Measurements from ENCODE around the gene SAAL1. TPM values are rescaled to one million over a fixed set of nuclear protein-coding genes. Genes with fewer than 3 reads are reported as not detected.

SAAL1 gene
- total RNA-seq, 1 donor from 2014 or later: 9.4 TPM

DNA sequence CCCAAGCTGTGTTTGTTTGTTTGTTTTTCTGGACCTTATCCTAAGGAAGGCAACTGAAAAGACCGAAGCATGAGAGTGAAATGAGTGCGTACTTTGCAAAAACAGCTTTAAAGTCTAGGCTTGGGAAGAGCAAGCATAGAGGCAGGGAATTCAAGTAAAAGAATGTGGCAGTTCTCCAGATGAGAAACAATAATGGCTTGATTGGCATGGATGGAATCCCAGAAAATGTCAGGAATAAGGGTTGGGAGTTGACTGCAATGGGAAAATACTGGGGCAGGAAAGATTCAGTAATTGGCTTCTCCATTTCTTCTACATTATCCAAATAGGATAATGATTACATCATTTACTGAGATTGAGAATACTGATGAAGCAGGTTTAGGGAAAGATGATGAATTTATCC is 17.5 kb downstream of the SAAL1 start:
- DNase-seq (ENCODE audit: low spot score): no peak

DNA sequence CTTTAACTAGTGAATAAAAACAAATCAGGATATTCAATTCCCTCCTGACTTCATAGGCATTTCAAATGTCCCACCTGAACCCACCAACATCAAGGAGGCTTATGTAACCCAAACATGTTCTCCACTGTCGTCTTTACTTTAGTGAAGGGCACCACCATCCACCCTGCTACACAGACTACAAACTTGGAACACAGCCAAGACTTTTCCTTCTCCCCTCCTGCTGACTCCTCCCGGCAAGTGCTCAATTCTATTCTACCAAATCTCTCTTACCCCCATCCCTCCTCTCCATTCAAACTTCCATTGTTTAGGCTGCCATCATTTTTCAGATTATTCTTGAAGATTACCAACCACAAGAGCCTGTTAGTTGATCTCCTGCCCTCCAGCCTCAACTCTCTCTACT is 24.3 kb downstream of the SAAL1 start:
- no peak for DNase-seq (ENCODE audit: low spot score)

DNA sequence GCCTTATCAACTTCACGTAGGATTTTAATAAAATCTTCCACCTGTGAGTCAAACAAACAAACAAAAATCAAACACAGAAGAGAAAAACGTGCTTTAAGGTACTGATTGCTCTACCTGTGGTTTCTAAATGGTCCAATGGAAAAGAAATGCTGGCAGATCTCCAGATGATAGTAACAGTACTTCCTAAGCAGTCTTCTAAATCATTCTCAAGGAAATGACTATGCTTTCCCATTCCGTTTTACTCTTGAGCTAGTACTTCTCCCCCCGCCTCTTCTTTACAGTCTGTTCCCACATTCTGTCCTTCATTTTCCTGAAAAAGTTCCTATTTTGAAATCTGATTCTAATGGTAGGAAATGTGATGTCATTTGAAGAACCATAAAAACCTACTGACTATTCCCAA is 25.4 kb downstream of the SAAL1 start:
- DNase-seq (ENCODE audit: low spot score): no peak

- no peak for DNase-seq (ENCODE audit: low spot score)
These were observed 27.0 kb downstream of the SAAL1 start for GRCh38 chr11:18078909-18079308.

GRCh38 chr11:18075444-18075843 is 30.4 kb downstream of the SAAL1 start:
- no peak for DNase-seq (ENCODE audit: low spot score)

- no peak for DNase-seq (ENCODE audit: low spot score)
These were observed 34.7 kb downstream of the SAAL1 start for GRCh38 chr11:18071098-18071705.

DNA sequence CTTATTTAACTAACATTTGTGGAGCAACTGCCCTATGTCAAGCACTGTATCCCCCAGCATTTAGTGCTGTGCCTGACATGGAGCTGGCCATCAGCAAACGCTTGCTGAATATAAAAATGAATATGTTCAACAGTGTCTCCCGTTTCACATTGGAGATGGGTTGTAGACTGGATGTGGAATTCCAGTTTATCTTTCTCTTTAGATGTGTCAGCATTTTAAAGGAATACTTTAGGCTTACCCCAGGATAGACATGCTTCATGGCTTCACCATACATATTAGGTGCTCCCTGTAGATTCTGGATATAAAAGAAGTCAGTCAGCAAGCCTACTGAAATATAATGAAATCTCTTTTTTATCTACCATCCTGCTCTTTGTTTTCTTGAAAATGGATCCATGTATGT is 38.5 kb downstream of the SAAL1 start:
- no peak for DNase-seq (ENCODE audit: low spot score)

DNA sequence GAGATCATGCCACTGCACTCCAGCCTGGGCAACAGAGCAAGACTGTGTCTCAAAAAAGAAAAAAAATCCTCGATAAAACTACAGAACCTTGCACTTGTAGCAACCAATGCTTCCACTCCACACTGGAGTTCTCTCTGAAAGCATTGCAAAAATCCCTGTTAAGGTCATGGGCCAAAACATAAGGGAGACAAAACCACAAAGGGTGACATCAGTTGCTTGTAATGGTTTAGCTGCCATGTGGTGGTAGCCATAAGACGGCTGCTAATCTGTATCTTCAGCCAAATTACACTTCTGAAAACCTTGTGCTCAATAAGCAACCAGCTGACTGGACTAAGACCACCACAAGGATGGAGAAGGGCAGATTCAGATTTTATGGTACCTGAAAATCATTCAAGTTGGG is 39.3 kb downstream of the SAAL1 start:
- no peak for DNase-seq (ENCODE audit: low spot score)

GRCh38 chr11:18065572-18065971 is 40.3 kb downstream of the SAAL1 start:
- no peak for DNase-seq (ENCODE audit: low spot score)

GRCh38 chr11:18064450-18065054 is 41.3 kb downstream of the SAAL1 start:
- no peak for DNase-seq (ENCODE audit: low spot score)

DNA sequence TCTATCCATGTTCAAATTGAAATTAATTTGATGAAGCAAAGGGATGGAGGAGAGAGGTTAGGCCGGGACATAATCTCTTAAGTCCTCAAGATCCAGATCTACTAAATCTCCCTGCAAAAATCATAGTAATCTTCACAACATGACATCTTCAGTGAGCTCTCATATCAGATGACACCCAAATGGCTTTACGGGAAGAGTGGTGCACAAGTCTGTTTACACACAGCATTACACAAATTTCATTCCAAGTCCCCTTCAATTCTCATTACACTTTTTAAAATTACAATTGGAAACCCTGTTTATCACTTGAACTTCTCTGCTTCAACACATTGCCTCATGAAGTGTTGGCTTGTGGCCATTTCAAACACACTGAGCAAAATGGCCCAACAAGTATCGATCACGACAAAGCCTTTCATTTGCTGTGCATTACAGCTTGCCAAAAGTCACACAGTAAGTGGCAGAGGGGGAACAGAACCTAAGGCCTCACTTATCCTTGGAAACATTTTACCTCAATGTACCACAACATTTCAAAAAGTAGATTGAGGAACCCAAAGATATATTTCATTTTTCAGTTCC is 41.9 kb downstream of the SAAL1 start:
- DNase-seq (ENCODE audit: low spot score): no peak

- DNase-seq (ENCODE audit: low spot score): no peak
These were observed 42.8 kb downstream of the SAAL1 start for GRCh38 chr11:18063125-18063524.

DNA sequence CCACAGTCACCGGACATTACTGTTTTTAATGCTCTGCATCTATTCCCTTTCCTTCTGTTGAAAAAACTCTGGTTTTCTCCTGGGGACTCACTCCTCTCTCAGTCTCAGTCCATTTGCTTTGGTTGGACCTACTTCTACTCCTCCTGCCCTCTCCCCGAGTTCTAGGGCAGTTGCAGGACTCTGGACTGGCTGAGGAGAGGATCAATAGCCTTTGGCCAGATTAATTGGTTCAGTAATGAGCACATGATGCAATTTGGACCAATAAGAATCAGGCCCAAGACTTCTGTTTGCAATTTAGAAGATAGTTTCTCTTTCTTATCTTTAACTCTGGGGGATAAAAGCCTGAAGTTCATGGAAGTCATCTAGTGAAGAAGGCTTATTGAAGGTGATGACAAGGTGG is 44.5 kb downstream of the SAAL1 start:
- DNase-seq (ENCODE audit: low spot score): no peak

DNA sequence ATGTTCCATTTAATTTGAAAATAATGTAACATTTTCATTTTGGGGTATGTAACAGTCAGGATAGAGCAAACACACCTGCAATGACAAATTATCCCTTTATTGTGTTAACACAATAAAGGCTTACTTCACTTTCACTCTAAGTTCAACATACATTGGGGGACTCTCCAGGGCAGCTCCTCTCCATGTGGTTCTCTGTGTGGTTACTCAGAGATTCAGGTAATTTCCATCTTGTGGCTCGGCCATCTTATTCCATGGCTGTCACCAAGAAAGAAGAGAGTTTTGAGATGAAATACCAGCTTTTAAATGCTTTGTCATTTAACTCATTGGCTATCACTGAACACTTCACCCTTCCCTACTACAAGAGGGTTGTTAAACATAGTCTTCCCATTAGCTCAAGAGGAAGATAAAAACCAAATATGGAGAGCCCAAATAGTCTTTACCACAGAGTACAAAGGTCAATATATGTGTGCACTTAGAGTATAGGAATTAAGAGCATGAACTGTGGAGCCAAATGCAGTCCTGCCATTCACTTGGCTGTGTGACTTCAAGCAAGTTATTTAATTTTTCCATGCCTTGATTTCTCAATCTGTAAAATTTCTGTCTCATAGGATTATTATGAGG is 49.2 kb downstream of the SAAL1 start:
- DNase-seq (ENCODE audit: low spot score): no peak

DNA sequence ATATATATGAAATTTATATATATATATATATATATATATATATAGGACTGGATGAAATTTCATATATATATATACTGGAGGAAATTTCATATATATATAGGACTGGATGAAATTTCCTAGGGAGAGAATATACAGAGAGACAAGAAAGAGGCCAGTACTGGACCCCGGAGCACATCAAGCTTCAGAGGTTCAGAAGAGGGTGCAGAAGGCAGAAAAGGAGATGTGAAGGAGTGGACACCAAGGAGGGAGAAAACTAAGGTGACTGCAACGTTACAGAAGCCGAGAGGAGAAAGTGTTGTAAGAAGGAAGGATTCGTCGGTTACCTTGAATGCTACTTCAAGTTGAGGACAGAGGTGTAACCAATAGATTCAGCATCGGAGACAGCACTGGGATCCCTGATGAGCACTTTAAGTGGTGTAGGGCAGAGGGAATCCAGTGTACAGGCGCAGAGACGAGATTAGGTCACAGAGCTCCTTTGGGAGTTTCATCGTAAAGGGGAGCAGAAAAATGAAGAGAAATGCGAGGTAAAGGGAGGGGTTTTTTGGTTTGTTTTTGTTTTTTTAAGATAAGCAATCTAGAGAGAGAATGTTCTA is 51.3 kb downstream of the SAAL1 start:
- no peak for DNase-seq (ENCODE audit: low spot score)

DNA sequence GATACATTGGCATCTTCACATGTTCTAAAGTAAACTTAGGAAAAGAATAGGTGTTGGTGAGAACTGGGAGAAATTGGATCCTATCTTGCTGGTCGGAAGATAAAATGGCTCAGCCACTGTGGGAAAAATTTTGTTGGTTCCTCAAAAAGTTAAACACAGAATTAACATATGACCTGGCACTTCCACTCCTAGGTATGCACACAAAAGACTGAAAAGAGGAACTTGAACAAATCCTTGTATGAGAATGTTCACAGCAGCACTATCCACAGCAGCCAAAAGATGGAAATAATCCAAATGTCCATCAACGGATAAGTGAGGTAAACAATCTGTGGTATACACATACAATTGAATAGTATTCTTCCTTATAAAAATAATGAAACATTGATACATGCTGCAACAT is 55.0 kb downstream of the SAAL1 start:
- DNase-seq (ENCODE audit: low spot score): no peak

GRCh38 chr11:18046116-18046777 is 59.6 kb downstream of the SAAL1 start, which contains the start of gene TPH1:
Gene TPH1 (minus strand): TSS chr11:18046269. CDS start chr11:18040762, 5,507 bp downstream.
- peak; percentile 89 for DNase-seq (ENCODE audit: low spot score)

GRCh38 chr11:18036456-18036855 is 69.4 kb downstream of the SAAL1 start:
- DNase-seq (ENCODE audit: low spot score): no peak

All from mesenteric fat pad (tissue), 1 donor.